ENCODE measurements around the gene ZNF697.

Gene ZNF697

GRCh38 chr1:119664067-119664466, 16.0 kb upstream of the ZNF697 start:
- DNase-seq: no peak

DNA sequence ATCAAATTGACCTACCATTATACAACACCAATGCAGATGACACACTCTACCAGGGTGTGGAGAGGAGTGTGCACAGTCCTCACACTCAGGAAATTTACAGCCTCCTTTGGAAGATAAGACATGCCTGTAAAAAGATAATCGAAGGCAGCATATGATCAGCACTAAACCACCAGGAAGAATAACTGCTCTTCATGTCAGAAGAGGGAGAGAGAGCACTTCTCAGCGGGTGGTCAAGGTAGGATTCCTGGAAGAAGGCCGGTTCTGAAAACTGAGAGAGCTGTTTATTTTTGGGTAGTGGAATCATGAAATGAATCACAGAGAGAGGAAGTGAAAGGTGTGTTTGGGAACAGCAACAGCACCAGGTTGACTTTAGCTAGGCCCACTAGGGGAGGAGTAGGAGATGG, 14.0 kb upstream of the ZNF697 start:
- DNase-seq: no peak

GRCh38 chr1:119660253-119661083, 12.4 kb upstream of the ZNF697 start:
- no peak for DNase-seq

DNA sequence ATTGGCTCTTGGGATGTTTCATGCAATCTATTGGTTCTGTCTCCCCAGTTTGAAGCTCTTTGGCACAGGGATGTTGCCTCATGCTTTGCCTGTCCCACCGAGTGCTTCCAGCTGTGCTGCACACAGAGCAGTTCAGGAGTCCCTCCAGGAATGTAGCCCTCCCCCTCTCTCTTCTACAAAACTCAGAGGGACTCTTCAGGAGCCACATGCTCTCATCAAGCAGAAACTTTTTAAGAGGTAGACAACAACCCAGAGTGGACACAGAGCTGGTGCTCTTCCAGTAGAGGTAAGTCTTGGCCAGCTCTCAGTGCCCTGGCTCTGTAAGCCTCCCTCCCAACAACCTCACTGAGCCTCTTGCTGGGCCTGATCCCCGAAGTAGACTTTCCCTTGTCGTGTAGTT, 11.6 kb upstream of the ZNF697 start:
- DNase-seq: no peak

DNA sequence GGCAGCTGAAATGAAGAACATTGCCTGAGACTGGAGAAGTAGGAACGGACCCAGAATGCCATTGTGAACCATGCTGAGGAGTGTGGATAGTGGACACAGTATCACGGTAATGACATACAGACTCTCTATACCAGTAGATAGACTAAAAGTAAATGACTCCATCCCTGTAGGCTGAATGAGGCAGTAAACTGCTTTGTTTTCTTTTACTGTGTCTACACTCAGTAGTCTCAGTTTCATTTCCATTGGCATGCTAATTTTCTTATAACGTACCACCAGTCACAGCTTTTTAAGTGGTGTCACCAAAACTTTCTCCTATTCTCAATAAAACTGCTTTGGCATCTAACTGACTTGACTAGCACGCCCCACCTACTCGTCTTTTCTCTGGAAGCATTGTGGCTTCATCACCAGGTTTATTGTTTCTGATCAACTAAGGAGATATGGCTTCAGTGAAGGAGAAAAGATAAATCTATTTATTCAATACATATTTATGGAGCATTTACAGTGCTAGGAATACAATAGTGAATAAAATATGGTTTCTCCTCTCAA, 8.4 kb upstream of the ZNF697 start:
- no peak for DNase-seq

DNA sequence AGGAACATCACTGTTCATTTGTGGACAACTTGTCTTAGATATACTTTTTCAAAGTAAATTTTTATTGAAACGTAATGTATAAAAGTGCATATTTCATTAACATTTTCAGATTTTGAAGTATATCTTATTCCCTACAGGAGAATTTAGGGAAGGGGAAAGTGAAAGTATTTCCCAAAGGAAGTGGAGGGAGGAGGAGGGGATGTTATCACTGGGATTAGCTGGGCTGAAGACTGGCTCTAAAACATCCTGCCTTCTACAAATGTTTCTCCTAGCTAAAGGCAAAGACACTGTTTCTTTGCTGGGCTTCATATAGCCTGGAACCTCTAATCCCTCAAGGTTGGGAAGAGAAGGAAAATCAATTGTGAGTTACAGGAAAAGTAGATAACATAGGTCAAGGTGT, 7.1 kb upstream of the ZNF697 start:
- DNase-seq: no peak

- DNase-seq: no peak
Observed at GRCh38 chr1:119653839-119654170, 5.7 kb upstream of the ZNF697 start.

- DNase-seq: no peak
Observed at GRCh38 chr1:119653135-119653838, 5.2 kb upstream of the ZNF697 start.

- DNase-seq: no peak
Observed at GRCh38 chr1:119652587-119652986, 4.5 kb upstream of the ZNF697 start.

- DNase-seq: no peak
Observed at GRCh38 chr1:119651641-119652040, 3.6 kb upstream of the ZNF697 start.

- DNase-seq: no peak
Observed at GRCh38 chr1:119651133-119651532, 3.1 kb upstream of the ZNF697 start.

- DNase-seq: no peak
Observed at GRCh38 chr1:119648620-119649004, 546 bp upstream of the ZNF697 start.

DNA sequence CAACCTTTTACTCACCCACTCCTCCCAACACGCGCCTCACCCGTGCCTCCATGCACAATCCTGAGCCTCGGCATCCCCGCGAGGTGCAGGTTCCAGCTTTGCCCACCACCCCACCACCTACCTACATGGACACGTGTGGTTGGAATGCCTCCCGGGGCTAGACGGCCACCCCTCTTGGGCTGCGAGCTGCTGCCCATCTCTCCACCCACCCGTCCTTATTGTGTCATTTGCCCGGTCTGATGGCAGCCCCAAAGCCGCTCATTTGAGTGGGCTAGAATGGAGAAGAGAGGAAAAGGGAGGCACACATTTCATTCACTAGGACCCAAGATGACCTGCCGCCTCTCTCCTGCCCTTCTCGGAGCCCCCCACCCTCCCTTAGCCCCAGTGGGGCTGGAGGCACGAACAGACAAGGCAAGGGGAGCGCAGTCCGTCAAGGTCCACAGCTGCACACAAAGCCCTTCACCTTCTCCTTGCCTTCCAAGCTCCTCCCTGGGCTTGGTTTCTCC, 785 bp downstream of the ZNF697 start:
- DNase-seq: peak in 8 of 56 donors; percentile 3 to 44 (median 26)

DNA sequence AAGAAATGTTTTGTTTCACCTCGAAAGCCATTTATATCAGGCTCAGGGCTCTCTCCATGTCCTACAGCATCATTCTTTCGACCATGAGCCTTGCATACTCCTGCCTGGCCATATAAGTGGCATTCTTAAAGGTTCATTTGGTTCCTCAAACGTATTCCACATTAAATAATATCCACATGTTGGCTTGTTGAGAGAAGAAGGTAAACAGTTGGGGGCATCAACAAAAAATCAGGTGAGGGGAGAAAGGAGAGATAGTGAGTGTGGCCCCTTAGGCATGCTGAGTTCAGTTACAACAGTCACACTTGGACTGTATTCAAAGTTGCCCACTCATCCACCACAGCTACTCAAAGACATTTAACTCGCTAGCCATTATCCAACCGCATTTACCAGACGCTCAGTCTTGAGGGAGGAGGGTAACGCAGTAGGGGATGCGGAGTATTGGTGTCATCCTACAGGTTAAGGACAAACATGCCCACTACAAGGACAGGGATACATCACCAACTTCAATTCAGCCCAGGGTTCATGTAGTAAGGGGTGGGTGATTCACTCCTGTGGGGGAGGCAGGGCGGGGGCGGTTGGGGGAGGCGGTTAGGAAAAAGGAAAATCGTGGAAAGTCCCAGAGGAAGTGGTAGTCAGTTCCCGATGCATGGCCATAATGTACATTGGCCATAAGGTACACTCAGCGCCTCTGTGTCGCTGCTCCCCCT, 1.4 kb downstream of the ZNF697 start:
- DNase-seq: peak in 3 of 56 donors; percentile 7 to 45 (median 9)

DNA sequence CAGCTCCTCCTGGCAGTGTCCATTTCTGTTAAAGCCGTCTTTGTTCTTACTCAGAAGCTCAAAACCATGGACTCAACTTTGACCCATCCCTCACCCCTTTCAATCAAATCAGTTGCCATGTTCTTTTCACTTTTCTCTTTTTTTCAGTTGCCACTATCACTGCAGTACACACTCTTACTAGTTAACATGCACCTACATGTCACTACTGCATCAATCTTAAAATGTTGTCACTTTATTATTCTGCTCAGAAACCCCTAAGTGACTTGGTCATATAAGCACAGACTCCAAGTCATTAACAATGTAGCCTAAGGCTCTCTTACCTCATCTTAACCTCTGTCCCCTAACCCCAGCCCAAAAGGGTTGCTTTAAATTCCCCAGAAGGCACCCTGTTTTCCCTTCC, 9.0 kb downstream of the ZNF697 start:
- DNase-seq: no peak

GRCh38 chr1:119637710-119638109, 10.4 kb downstream of the ZNF697 start:
- no peak for DNase-seq

- no peak for DNase-seq
Observed at GRCh38 chr1:119636491-119637089, 11.5 kb downstream of the ZNF697 start.

GRCh38 chr1:119635811-119636390, 12.2 kb downstream of the ZNF697 start:
- no peak for DNase-seq

- DNase-seq: no peak
Observed at GRCh38 chr1:119634016-119634415, 14.1 kb downstream of the ZNF697 start.

- DNase-seq: no peak
Observed at GRCh38 chr1:119633575-119633974, 14.5 kb downstream of the ZNF697 start.

DNA sequence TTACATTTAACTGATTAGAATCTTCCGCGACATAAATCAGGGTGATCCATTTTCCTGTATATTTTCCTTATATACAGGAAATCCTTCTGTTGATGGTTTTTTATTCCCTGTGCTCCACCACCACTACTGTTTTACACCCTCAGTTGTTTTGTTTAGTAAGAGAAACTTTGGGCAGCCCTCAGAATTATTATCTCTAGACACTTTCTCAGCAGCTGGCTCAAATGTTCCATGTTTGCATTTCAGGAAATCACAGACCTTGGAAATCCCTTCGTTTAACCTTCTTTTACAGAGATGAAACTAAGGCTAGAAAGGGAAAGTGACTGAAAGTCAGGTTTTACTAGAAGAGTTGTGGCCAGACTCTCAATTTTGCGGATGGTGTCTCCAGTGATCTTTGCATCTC, 15.2 kb downstream of the ZNF697 start:
- DNase-seq: no peak

Measured in amygdala (tissue), 56 donors.